DOHH2 (cell line): Measurements from ENCODE around the gene AK8.

ENCODE experiments used
- H3F3A ChIP-seq: fragments of 200-600 bp; sonication (generic), shearing (Covaris generic); 2 replicates; pipeline ENCODE4 v1.6.0; 2016; ENCODE audit warnings: antibody characterized with exemption, mild to moderate bottlenecking; ENCODE audit not compliant: control insufficient read depth, insufficient read depth
- H3K27ac ChIP-seq: fragments of 200-600 bp; sonication (generic); 2 replicates; pipeline ENCODE4 v1.5.1; 2014; ENCODE audit warnings: low read depth, mild to moderate bottlenecking, low read length, moderate library complexity
- H3K27me3 ChIP-seq: fragments of 200-600 bp; sonication (generic); 2 replicates; pipeline ENCODE4 v1.6.1; 2014; ENCODE audit warnings: mild to moderate bottlenecking, low read length, mixed read lengths; ENCODE audit not compliant: control insufficient read depth
- H3K36me3 ChIP-seq: fragments of 200-600 bp; sonication (generic); 2 replicates; pipeline ENCODE4 v1.6.1; 2014; ENCODE audit warnings: mild to moderate bottlenecking, low read length, moderate library complexity, mixed read lengths; ENCODE audit not compliant: control insufficient read depth
- H3K4me1 ChIP-seq: fragments of 200-600 bp; sonication (generic); 2 replicates; pipeline ENCODE4 v1.6.1; 2014; ENCODE audit warnings: mild to moderate bottlenecking, low read length, mixed read lengths; ENCODE audit not compliant: control insufficient read depth
- H3K4me2 ChIP-seq: fragments of 200-600 bp; sonication (generic); 2 replicates; pipeline ENCODE4 v1.6.0; 2014; ENCODE audit warnings: mild to moderate bottlenecking, low read length, moderate library complexity
- H3K4me3 ChIP-seq: fragments of 200-600 bp; sonication (generic); 2 replicates; pipeline ENCODE4 v1.5.1; 2014; ENCODE audit warnings: mild to moderate bottlenecking, low read length, mixed read lengths
- H3K79me2 ChIP-seq: fragments of 200-600 bp; sonication (generic); 2 replicates; pipeline ENCODE4 v1.6.1; 2014; ENCODE audit warnings: mild to moderate bottlenecking, low read length, mixed read lengths; ENCODE audit not compliant: control insufficient read depth
- H3K9me2 ChIP-seq: fragments of 200-600 bp; sonication (generic); replicated peaks from 2 replicates; pipeline ENCODE4 v1.6.1; 2014; ENCODE audit warnings: mild to moderate bottlenecking, low read length, mixed read lengths; ENCODE audit not compliant: control insufficient read depth
- H3K9me3 ChIP-seq: fragments of 200-600 bp; sonication (generic); 2 replicates; pipeline ENCODE4 v1.6.1; 2014; ENCODE audit warnings: antibody characterized with exemption, low read length, mixed read lengths; ENCODE audit not compliant: control insufficient read depth, insufficient read depth
- H4K20me1 ChIP-seq: fragments of 200-600 bp; sonication (generic); 2 replicates; pipeline ENCODE4 v1.6.0; 2014; ENCODE audit warnings: low read depth, mild to moderate bottlenecking, antibody characterized with exemption, low read length, moderate library complexity; ENCODE audit not compliant: control insufficient read depth, insufficient read depth
- CTCF ChIP-seq: fragments of 200-600 bp; sonication (generic); IDR thresholded peaks from one replicate; pipeline ENCODE4 v1.5.1; 2014; ENCODE audit warnings: antibody characterized with exemption, mild to moderate bottlenecking, low read depth, low read length; ENCODE audit not compliant: poor library complexity, severe bottlenecking
- EZH2phosphoT487 ChIP-seq: fragments of 200-600 bp; sonication (generic); IDR thresholded peaks from 2 replicates; pipeline ENCODE4 v1.6.1; 2017; ENCODE audit warnings: borderline replicate concordance, mild to moderate bottlenecking, antibody characterized with exemption, low read length, moderate library complexity, mixed read lengths

The AK8 gene

GRCh38 chr9:132726576-132727130 is 151.4 kb downstream of the AK8 start:
- Histone ChIP-seq H3K4me3 (no peak overlapping the region), H3K79me2 (no peaks in the 10 kb centered on the region), H3K27me3 (peaks cover 18% of the 10 kb centered on the region), H3K4me1 (no peaks in the 10 kb centered on the region), H3K4me2 (no peak overlapping the region), H3K36me3 (no peaks in the 10 kb centered on the region), H3K9me2 (no peaks in the 10 kb centered on the region), H3K9me3 (no peaks in the 10 kb centered on the region), H3K27ac (no peak overlapping the region), H4K20me1 (no peaks in the 10 kb centered on the region), H3F3A (no peaks in the 10 kb centered on the region)
- TF ChIP-seq CTCF (no peak), EZH2phosphoT487 (no peak)

GRCh38 chr9:132725306-132725705 is 152.8 kb downstream of the AK8 start:
- H3K27ac ChIP-seq, result no peak overlapping the region
- no peaks in the 10 kb centered on the region for H3K4me1 ChIP-seq
- H3F3A ChIP-seq, result no peaks in the 10 kb centered on the region
- H3K9me3 ChIP-seq, result no peaks in the 10 kb centered on the region
- H3K36me3 ChIP-seq, result no peaks in the 10 kb centered on the region
- H3K9me2 ChIP-seq, result no peaks in the 10 kb centered on the region
- H3K4me3 ChIP-seq, result no peak overlapping the region
- H4K20me1 ChIP-seq, result no peaks in the 10 kb centered on the region
- H3K79me2 ChIP-seq, result no peaks in the 10 kb centered on the region
- no peak overlapping the region for H3K4me2 ChIP-seq
- no peak for TF ChIP-seq EZH2phosphoT487
- TF ChIP-seq CTCF, result no peak
- peaks cover 14% of the 10 kb centered on the region for H3K27me3 ChIP-seq

GRCh38 chr9:132723809-132724208 is 154.3 kb downstream of the AK8 start:
- TF ChIP-seq CTCF, result no peak
- TF ChIP-seq EZH2phosphoT487, result no peak
- H3K9me3 ChIP-seq, result no peaks in the 10 kb centered on the region
- H3F3A ChIP-seq, result no peaks in the 10 kb centered on the region
- no peaks in the 10 kb centered on the region for H3K9me2 ChIP-seq
- H3K4me2 ChIP-seq, result no peak overlapping the region
- no peak overlapping the region for H3K4me3 ChIP-seq
- H3K27ac ChIP-seq, result no peak overlapping the region
- no peaks in the 10 kb centered on the region for H3K79me2 ChIP-seq
- H3K36me3 ChIP-seq, result no peaks in the 10 kb centered on the region
- peaks cover 14% of the 10 kb centered on the region for H3K27me3 ChIP-seq
- H3K4me1 ChIP-seq, result no peaks in the 10 kb centered on the region
- no peaks in the 10 kb centered on the region for H4K20me1 ChIP-seq
